ENCODE data around the gene G3BP1.

DNA sequence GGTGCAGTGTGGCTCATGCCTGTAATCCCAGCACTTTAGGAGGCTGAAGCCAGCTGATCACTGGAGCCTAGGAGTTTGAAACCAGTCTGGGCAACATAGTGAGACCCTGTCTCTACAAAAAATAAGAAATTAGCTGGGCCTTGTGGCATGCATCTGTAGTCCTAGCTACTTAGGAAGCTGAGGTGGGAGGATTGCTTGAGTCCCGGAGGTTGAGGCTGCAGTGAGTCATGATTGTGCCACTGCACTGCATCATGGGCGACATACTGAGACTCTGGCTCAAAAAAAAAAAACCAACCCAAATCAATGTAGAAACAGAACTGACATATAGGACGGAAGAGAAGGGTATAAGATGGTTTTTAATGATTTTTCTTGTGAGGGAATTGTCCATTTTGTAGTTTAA lies 27.7 kb downstream of the G3BP1 start:
- TF ChIP-seq, protein P1, sequence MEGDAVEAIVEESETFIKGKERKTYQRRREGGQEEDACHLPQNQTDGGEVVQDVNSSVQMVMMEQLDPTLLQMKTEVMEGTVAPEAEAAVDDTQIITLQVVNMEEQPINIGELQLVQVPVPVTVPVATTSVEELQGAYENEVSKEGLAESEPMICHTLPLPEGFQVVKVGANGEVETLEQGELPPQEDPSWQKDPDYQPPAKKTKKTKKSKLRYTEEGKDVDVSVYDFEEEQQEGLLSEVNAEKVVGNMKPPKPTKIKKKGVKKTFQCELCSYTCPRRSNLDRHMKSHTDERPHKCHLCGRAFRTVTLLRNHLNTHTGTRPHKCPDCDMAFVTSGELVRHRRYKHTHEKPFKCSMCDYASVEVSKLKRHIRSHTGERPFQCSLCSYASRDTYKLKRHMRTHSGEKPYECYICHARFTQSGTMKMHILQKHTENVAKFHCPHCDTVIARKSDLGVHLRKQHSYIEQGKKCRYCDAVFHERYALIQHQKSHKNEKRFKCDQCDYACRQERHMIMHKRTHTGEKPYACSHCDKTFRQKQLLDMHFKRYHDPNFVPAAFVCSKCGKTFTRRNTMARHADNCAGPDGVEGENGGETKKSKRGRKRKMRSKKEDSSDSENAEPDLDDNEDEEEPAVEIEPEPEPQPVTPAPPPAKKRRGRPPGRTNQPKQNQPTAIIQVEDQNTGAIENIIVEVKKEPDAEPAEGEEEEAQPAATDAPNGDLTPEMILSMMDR (conservative IDR thresholded peaks at IDR 0.05; ENCODE audit: low read depth, low read length) = no peak
- TF ChIP-seq EZH2 (IDR thresholded peaks at IDR 0.05; ENCODE audit: low read length, unreplicated experiment) (no peak), EZH2phosphoT487 (IDR thresholded peaks at IDR 0.05; ENCODE audit: borderline replicate concordance, low read length) (no peak)

Data from PC-3 (cell line).